Brain pericyte (primary cell): Measurements from ENCODE around the gene CHST11.
A peak's percentile ranks its signal among the peaks of the same experiment; 100 is the strongest.

Experiments used
- DNase-seq: peaks from one replicate; pipeline ENCODE4 v3.0.0-alpha.2; 2012; ENCODE audit warnings: low read depth, low spot score

CHST11 gene

DNA sequence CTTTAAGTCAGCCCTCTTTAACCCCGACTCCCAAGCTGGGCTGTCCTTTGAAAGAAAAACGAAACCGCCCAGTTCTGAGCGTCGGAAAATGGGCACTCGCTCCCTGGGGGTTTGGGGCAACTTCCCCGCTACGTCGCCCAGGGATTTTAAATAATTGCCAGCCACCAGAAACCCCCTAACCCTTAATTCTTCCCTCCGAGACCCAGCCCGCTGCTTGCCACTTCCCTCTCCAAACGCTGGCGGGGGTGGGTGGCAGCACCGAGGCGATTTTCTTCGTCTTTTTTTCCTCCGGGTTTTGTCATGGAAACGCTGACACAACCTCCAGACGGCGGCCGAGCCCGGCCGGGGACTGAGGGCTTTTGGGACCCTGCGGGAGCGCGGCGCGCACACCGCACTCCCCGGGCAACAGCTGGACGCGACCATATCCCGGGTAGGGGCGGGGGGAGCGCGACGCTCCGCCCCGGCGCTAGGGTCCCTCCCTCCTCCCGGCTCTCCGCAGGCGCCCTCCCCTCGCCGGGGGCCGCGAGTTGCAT lies at the start of gene CHST11:
Gene CHST11, plus strand, starts transcription at position 532 of the 533 bp plus-strand sequence.
- peak; percentile 46 for DNase-seq

DNA sequence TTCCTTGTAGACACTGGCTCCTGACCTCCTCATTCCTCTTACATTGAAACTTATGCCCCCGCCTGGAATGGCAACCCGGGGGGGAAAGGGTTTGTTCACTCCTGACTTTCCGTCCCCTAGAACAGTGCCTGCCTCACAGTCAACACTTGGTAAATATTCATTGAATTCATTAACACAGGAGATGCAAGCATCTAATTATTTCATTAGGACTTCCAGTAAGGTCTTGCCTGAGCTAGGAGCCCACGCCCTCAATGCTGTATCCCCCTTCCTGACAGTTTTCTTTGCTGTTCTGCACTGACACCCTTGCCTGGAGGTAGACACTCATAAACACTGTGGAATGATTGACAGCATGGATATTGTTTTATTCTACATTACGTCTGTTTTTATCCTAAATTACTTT lies 49.3 kb upstream of the CHST11 start:
- DNase-seq: no peak

DNA sequence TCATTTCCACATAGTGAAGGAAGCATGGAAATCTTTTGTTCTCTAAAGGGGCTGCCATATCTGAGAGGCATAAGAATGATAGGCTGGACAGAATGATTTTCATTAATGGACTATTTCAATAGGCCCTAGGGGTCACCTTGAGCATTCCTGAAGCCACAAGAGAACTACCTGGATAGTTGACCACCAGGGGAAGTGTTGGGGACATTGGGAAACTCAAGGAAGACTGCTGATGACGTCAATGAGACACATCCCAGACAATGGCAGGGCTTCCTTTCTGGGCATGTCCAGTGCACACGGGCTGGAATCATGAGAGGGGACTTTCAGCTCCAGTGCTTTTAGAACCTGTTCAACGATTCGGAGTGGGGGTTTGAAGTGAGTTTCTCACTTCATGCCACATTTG lies 48.8 kb upstream of the CHST11 start:
- no peak for DNase-seq

DNA sequence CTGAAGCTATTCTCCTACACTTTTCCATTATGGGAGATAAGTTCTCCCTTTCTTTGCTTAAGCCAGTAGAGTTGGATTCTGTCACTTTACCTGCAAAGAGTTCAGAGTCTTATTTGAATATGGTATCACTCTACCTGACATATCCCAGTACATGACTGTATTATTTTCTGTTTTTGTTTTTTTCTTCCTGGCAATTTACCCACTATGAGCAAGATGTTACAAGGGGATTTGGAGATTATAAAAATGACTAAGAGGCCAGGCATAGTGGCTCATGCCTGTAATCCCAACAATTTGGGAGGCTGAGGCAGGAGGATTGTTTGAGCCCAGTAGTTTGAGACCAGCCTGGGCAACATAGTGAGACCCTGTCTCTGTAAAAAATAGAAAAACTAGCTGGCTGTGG lies 46.4 kb upstream of the CHST11 start:
- no peak for DNase-seq

DNA sequence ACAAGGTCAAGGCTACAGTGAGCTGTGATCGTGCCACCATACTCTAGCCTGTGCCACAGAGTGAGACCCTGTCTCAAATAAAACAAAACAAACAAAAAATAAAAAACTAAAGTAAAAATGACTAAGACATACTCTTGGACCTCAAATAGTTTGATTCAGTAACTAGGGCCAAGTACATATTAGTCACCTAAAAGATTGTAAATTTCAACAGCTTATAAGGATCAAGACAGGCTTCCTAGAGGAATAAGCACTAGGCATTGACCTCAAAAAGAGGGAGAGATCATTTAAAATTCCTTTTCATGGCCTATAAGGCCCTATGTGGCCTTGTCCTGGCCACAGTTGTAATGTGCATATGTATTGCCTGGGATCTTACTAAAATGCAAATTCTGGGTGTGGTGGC lies 46.0 kb upstream of the CHST11 start:
- DNase-seq: no peak

DNA sequence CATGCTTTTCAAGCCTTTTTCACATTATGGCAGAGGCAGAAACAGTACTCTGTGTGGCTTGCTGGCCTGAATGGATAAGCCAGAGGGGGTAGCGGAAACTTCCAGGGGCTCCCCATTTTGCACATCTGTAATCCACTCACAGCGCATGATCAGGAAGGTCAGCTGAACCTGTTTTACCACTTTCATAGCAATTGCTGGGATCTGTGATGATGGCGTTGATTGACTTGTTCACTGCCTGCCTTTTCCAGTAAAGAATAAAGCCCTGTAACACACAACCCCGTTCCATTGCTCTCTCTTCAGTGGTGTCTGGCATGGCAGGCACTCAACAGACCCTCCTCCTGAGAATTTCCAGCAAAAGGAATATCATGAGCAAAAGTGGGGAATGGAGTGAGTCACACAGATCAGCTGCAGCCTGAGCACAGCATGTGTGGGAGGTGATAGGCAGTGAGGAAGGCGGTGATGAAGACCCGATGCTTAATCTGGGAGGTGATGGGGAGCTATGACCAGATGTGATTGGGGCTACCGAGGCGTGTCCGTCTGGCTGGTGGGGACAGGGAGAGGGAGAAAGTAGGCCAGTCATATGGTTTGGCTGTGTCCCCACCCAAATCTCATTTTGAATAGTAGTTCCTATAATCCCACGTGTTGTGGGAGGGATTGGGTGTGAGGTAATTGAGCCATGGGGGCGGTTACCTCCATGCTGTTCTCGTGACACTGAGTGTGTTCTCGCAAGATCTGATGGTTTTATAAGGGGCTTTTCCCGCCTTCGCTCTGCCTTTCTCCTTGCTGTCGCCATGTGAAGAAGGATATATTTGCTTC lies 44.7 kb upstream of the CHST11 start:
- DNase-seq: no peak

DNA sequence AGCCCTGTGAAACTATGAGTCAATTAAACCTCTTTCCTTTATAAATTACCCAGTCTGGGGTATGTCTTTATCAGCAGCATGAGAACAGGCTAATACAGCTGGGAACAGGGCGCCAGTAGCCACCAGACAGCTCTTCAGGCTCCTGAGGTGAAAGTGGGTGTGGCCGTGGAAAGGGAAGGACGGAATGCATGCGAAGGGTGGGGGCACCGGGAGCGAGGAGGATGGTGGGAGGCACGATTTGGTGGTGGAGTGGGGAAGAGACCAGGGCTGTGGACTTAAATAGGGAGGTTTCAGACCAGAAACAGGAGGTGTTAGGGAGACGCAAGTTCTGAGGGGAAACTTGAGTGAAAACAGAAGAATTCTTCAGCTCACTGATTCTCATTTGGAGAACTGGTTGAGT lies 44.1 kb upstream of the CHST11 start:
- no peak for DNase-seq

DNA sequence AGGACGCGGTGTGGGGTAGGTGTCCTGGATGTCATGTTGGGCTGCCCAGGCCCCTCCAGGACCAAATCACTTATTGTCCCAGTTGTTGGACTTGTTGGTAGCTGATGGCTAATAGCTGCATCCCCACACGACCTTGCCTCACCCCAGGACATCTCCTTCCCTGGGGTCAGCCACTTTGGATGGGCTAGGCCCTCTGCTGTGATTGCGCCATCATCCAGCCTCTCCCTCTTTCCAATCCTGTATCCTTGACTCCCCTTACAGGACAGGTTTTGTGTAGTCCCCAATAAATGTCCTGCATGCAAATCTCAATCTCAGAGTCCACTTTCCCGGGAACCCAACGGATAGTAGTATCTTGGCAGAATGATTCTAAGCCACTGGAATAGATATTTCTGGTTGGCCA lies 43.4 kb upstream of the CHST11 start:
- DNase-seq: no peak

DNA sequence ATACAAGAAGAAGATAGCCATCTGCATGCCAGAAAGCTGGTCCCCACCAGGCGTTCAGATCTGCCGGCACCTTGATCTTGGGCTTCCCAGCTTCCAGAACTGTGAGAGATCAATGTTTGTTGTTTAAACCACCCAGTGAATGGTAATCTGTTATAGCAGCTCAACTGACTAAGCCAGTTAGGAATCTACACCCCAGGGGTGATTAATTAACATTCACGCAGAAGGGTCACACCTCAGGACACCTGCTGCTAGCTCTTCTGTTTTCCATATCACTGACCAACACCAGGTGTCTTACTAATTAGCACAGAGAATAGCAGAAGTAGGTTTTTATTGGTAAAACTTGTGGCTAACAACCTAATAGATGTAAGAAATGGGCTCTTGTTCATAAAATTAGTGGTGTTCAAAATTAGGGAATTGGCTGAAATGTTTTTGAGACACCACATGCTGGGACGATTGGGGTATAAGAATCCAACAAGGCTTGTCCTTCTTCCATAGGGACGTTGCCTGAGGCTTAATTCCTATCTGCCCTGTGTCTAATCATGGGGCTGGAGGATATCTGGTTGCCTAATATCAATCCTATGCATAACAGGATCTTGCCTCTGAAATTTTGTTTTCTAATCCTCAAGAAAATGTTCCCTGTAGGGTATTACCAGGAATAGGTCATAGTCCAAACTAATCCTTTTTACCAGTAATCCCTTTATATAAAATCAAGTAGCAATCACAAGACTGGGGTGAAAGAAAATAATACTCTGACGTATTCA lies 42.0 kb upstream of the CHST11 start:
- no peak for DNase-seq

DNA sequence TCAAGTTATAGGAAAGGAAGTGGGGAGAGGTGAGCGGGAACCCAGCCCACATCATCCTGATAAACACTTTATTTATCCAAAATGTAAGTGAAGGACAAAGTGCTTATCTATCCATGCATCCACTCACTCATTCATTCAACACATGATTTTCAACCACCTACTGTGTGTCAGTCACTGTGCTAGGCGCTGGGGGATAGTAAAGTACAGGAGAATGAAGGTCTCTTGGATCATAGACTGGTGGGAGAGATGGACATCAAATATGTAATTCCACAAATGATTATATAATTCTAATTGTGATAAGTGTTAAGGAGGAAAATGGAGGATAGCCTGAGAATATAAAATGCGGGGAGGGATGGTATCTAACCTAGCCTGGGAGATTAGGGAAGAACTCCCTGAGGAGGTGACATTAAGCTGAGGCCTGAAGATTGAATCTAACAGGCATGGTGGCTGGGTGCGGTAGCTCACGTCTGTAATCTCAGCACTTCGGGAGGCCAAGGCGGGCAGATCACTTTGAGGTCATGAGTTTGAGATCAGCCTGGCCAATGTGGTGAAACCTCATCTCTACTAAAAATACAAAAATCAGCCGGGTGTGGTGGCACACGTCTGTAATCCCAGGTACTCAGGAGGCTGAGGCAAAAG lies 41.3 kb upstream of the CHST11 start:
- no peak for DNase-seq

DNA sequence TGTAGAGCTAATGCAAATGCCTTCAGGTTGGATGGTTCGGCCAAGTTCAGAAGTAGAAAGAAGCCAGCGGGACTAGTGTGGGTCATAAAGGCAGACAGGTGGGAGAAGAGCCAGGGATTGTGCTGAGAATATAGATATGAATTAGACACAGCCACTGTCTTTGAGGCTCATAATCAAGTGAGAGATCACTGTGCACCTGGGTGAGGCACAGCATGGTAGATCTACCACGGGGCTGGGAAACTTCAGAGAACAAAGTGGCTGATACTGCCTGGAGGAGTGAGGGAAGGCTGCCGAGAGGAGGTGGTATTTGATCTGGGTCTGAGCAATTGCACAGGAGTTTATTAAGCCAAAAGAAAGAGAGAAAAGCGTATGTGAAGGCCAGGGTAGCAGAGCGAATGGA lies 40.6 kb upstream of the CHST11 start:
- no peak for DNase-seq

DNA sequence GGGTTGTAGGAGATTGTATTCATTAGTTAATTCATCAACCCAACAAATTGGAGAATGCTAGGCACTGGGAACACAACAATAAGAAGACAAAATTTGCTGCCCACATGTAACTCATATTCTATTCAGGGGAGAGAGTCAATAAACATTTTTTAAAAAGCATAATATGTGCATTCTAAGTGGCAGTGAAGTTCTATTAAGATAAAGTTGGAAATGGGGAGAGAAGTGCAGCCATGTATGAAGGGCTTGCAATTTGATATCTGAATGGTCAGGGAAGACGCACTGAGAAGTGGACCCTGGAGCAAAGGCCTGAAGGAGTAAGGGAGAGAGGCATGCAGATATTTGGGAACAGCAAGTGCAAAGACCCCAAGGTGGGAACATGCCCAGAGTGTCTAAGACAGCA lies 40.2 kb upstream of the CHST11 start:
- DNase-seq: no peak

DNA sequence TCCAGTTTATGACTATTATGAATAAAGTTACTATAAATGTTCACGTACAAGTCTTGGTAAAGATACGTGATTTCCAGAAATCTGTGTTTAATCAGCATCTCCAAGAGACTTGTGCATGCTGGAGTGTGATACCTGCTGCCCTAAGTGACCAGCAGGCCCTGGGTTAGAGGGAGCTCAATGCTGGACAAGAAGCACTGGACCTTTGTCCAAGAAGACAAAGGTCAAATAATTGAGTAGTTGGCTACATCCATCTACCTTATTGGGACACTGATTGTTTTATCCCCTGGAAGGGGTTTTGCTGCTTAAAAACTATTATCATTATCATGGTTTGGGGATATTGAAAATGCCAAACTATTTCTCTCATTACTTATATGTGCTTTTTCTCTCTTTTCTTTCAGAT lies 37.0 kb upstream of the CHST11 start:
- no peak for DNase-seq

DNA sequence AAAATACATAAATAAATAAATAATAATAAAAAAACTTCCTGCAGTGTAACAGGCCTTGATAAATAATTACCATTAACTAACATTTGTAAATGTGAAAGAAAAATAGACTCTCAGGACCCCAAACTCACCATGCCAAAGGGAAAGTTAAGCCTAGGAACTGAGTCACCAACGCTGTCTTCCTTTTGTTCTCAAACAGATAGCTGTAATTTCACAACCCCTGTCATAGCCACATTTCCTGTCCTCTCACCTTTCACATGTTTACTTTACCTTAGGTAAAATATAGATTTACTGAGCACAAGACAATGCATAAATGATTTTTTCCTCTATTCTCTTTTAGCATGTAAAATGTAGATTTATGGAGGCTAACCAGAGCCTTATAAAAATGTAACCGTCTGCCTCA lies 35.9 kb upstream of the CHST11 start:
- DNase-seq: no peak

DNA sequence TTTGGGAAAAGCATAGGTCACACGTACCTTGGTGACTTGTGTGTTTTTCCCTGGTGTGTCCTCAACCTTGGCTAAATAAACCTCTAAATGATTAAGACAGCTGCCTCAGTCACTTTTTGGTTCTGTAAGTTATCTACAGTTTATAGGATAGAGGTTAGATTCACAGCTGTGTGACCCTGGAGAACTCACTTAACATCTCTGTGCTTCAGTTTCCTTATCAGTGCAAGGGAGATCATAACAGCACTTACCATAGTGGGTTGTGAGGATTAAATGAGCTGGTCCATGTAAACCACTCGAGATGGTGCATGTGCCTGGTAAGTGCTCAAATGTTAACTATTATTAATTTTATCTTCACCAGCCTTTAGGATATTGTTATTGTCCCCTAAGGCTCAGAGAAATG lies 35.4 kb upstream of the CHST11 start:
- DNase-seq: no peak

DNA sequence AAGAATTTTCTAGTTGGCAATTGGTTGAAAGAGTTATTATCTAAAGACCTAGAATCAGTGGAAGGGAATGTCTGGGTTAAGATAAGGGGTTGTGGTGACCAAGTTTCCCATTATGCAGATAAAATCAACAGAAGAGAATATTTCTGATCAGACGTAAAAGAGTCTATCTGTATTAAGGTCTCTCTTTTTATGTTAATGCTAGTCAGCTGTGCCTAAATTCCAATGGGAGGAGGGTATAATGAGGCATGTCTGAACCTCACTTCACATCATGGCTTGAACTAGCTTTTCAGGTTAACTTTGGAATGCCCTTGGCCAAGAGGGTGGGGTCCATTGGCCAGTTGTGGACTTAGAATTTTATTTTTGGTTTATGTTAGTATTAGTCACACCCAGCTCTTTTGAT lies 34.3 kb upstream of the CHST11 start:
- no peak for DNase-seq

DNA sequence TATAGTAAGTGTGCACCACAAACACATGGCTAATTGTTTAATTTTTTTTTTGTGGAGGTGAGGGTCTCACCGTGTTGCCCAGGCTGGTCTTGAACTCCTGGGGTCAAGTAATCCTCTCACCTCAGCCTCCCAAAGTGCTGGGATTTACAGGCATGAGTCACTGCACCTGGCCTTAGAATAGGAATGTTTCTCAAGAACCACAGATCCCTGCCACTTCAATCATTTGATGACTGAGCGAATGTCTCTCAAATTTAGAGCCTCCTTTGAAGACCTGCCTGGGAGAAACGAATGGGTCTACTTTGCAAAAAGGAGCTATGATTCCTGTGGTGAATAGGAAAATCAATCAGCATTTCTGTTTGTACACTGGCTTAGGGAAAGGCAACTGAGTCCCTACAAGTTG lies 33.5 kb upstream of the CHST11 start:
- no peak for DNase-seq

DNA sequence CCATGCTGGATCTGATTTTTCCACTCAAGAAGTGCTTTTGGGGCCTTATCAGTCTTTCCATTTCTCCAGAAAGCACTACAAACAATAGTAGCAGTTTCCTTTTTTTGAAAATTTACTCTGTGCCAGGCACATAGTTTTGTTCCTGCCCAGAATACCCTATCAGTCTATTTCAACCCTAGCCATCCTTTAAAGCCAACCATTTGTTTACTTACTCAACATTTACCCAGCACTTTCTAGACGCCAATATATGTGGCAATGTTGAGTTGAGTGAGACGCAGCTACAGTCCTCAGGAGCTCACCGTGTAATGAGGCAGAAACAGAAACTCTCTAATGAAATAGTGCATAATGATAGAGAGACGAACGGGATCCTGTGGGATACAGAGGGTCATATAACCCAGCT lies 32.9 kb upstream of the CHST11 start:
- no peak for DNase-seq

DNA sequence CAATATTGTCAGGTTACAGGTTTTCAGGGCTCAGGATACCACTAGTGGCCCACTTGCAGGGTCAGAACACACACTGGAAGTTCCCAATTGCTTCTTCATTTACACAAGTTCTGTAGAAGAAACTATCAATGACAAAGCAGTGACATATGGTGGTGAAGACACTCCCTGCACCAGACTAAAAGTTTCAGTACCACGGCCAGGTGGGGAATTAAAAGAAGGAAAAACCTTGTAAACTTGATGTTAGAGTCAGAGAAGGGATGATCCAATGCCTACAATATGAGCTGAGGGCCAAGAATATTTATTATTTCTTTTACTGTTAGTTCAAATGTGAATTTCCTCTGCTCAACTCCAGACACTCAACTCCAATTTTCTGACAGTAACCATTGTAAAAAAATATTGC lies 31.8 kb upstream of the CHST11 start:
- DNase-seq: no peak

DNA sequence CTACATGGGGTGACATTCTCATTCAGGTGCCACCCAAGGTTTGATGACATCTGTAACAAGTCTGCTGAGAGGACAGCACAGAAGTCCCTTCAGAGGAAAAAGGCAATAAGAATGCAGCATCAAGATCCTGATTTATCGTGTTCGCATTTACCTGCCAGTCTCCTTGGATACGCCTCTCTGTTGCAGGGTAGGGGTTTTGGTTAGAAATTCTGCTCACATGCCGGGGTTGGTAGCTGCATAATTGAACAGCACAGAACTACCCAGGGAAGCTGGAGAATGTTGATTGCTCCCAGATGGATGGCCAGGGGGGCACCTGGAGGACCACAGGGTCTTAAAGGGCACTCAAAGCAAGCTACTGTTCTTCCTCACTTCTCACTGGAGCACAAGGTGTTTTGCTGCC lies 31.1 kb upstream of the CHST11 start:
- DNase-seq: no peak

DNA sequence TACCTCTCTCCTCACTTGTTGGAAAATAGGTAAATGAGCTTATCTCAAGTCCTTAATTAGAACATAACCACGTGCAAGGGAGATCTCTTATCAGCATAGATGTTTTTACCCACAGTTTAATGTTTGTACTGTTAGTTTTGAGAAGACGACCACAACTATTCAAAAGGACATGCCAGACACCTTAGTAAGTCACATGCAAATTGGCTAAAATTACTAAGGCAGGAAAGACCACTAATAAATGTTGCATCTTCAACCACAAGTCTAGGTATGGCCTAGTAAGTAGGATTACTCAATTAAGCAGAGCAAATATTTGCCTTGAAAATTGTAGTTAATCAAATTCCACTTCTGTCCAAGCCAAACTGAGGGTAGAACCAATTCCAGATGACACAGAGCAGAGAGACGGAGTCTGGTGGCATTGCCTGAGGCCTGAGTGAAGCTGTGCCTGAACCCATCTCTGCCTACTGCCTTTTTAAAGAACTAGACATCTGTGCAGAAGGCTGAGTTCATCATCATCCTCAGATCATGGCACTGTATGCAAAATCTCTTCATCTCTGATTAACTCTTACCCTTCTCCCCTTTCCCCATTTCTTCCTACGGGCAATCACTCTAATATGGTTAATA lies 29.7 kb upstream of the CHST11 start:
- DNase-seq: no peak

DNA sequence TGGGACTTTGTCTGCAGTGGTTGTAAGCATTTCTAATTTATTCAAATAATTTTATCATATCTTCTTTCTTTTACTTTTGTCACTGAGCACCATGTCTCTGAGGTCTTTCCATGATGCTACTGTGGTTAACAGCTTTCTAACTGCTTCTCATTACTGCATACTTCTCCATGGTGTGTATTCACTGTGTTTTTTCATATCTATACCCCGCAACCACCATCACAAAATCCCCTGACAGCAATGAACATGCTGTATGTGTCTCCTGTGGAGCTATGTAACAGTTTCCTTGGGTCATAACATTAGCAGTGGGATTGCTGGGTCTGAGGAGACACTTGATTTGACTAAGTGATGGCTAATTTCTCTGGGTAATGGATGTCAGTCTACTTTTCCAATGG lies 29.2 kb upstream of the CHST11 start:
- no peak for DNase-seq
